Neuronal stem cell (in vitro differentiated cells): ENCODE results near the gene PTPN18.

Source experiments
- DNase-seq: peaks from one replicate; pipeline ENCODE4 v3.0.0-alpha.2; 2013; ENCODE audit warnings: low spot score
- H2AFZ ChIP-seq: one replicate; pipeline ENCODE4 v1.6.1; 2013; ENCODE audit warnings: mild to moderate bottlenecking, low read length, inconsistent platforms
- H2AK5ac ChIP-seq: 2 replicates; pipeline ENCODE4 v1.6.1; 2013; ENCODE audit warnings: low read depth, mild to moderate bottlenecking, inconsistent platforms, low read length, moderate library complexity, mixed read lengths
- H2BK120ac ChIP-seq: 2 replicates; pipeline ENCODE4 v1.6.1; 2013; ENCODE audit warnings: low read depth, mild to moderate bottlenecking, inconsistent platforms, low read length, moderate library complexity, mixed read lengths
- H2BK12ac ChIP-seq: one replicate; pipeline ENCODE4 v1.6.1; 2013; ENCODE audit warnings: low read length, inconsistent platforms
- H2BK15ac ChIP-seq: 2 replicates; pipeline ENCODE4 v1.6.1; 2013; ENCODE audit warnings: mild to moderate bottlenecking, low read length, inconsistent platforms, mixed read lengths
- H2BK5ac ChIP-seq: one replicate; pipeline ENCODE4 v1.6.1; 2013; ENCODE audit warnings: inconsistent platforms, mild to moderate bottlenecking, low read length, moderate library complexity
- H3K14ac ChIP-seq: one replicate; pipeline ENCODE4 v1.6.1; 2013; ENCODE audit warnings: low read length, inconsistent platforms
- H3K18ac ChIP-seq: 2 replicates; pipeline ENCODE4 v1.6.1; 2013; ENCODE audit warnings: low read length, inconsistent platforms
- H3K23ac ChIP-seq: 2 replicates; pipeline ENCODE4 v1.6.1; 2013; ENCODE audit warnings: low read depth, mild to moderate bottlenecking, mixed read lengths, low read length, inconsistent platforms; ENCODE audit not compliant: poor library complexity
- H3K27ac ChIP-seq: replicated peaks from 3 replicates; pipeline ENCODE4 v1.5.1; 2013; ENCODE audit warnings: low read length, inconsistent platforms
- H3K27me3 ChIP-seq, 3 experiments: 2 replicates each; pipeline ENCODE4 v1.6.1; 2013; ENCODE audit warnings: low read length in 3 of 3, mild to moderate bottlenecking in 2 of 3, inconsistent platforms in 1 of 3, low read depth in 1 of 3, mixed read lengths in 1 of 3, moderate library complexity in 1 of 3; ENCODE audit not compliant: control insufficient read depth in 3 of 3, insufficient read depth in 3 of 3
- H3K36me3 ChIP-seq, 2 donors: replicated peaks in 1 of 2; 2 replicates each; pipeline ENCODE4 v1.6.1; 2013; ENCODE audit warnings: low read length in 2 of 2; ENCODE audit not compliant: control insufficient read depth in 2 of 2, insufficient read depth in 2 of 2
- H3K4ac ChIP-seq: 2 replicates; pipeline ENCODE4 v1.6.1; 2013; ENCODE audit warnings: inconsistent platforms, mild to moderate bottlenecking, low read length, moderate library complexity
- H3K4me1 ChIP-seq, 2 donors: 1 replicate in 1 of 2; 2 replicates in 1 of 2; pipeline ENCODE4 v1.6.1; 2013; ENCODE audit warnings: low read length in 2 of 2, low read depth in 1 of 2; ENCODE audit not compliant: control insufficient read depth in 2 of 2, insufficient read depth in 1 of 2
- H3K4me2 ChIP-seq: one replicate; pipeline ENCODE4 v1.6.1; 2013; ENCODE audit warnings: mild to moderate bottlenecking, low read length, inconsistent platforms; ENCODE audit not compliant: insufficient read depth, poor library complexity, severe bottlenecking
- H3K4me3 ChIP-seq, 2 donors: 2 replicates each; pipeline ENCODE4 v1.5.1; 2013; ENCODE audit warnings: low read length in 2 of 2, mild to moderate bottlenecking in 2 of 2, inconsistent platforms in 1 of 2, moderate library complexity in 1 of 2
- H3K79me1 ChIP-seq: one replicate; pipeline ENCODE4 v1.6.1; 2013; ENCODE audit warnings: low read depth, mild to moderate bottlenecking, inconsistent platforms, low read length, moderate library complexity
- H3K9ac ChIP-seq: one replicate; pipeline ENCODE4 v1.6.1; 2013; ENCODE audit warnings: mild to moderate bottlenecking, low read depth, low read length, inconsistent platforms; ENCODE audit not compliant: poor library complexity
- H3K9me3 ChIP-seq, 2 donors: replicated peaks in 1 of 2; 2 replicates each; pipeline versions ENCODE3 to v1.6.1; 2013; ENCODE audit warnings: low read length in 2 of 2, mild to moderate bottlenecking in 2 of 2, inconsistent platforms in 1 of 2, low read depth in 1 of 2, mixed read lengths in 1 of 2, moderate library complexity in 1 of 2; ENCODE audit not compliant: control insufficient read depth in 2 of 2, insufficient read depth in 1 of 2
- H4K8ac ChIP-seq: one replicate; pipeline ENCODE4 v1.6.1; 2013; ENCODE audit warnings: low read depth, mild to moderate bottlenecking, inconsistent platforms, low read length, moderate library complexity
- H4K91ac ChIP-seq: one replicate; pipeline ENCODE4 v1.6.1; 2013; ENCODE audit warnings: low read length, low read depth, mild to moderate bottlenecking, inconsistent platforms; ENCODE audit not compliant: poor library complexity
- WGBS, 2 donors: extraction: QIAGEN DNeasy Blood & Tissue Kit; methylation state at CpG; one replicate each; pipeline ENCODE4 v1.1.7; 2013; ENCODE audit warnings: missing lambda C conversion rate in 2 of 2, mixed read lengths in 1 of 2; ENCODE audit not compliant: insufficient read length in 2 of 2, insufficient replicate concordance in 1 of 2; ENCODE audit errors: extremely low coverage in 2 of 2; 5-methylcytosine and 5-hydroxymethylcytosine counted together

Gene PTPN18

GRCh38 chr2:130346041-130346740, 9.7 kb upstream of the PTPN18 start:
- Histone ChIP-seq H3K36me3 (peaks cover 33 to 49% of the 10 kb centered on the region in 2 donors), H3K4me2 (no peak overlapping the region), H2BK12ac (no peak overlapping the region), H3K18ac (no peak overlapping the region), H3K79me1 (peaks cover 6% of the 10 kb centered on the region), H2AK5ac (no peak overlapping the region), H2BK120ac (no peak overlapping the region), H3K23ac (peak overlapping the region; percentile 37), H3K4me3 (no peak overlapping the region), H2AFZ (no peak overlapping the region), H2BK15ac (no peak overlapping the region), H2BK5ac (no peak overlapping the region), H3K9ac (peak overlapping the region; percentile 56), H4K91ac (no peak overlapping the region), H3K9me3 (peaks cover 0 to 1% of the 10 kb centered on the region in 2 donors), H3K4ac (no peak overlapping the region), H3K27me3 (no peaks in the 10 kb centered on the region), H3K27ac (no peak overlapping the region), H3K4me1 (peaks cover 3 to 4% of the 10 kb centered on the region in 2 donors), H3K14ac (peak overlapping the region; percentile 65), H4K8ac (no peak overlapping the region)
- DNase-seq = no peak
- no CpG with 5 or more reads among the region's 26 CpGs for WGBS, 2 donors

GRCh38 chr2:130346741-130347066, 9.2 kb upstream of the PTPN18 start:
- Histone ChIP-seq H2AK5ac (no peak overlapping the region), H3K79me1 (peaks cover 6% of the 10 kb centered on the region), H3K14ac (no peak overlapping the region), H3K27me3 (no peaks in the 10 kb centered on the region), H2BK120ac (no peak overlapping the region), H3K4ac (no peak overlapping the region), H4K8ac (no peak overlapping the region), H3K9ac (no peak overlapping the region), H3K4me2 (no peak overlapping the region), H3K4me1 (peaks cover 6 to 7% of the 10 kb centered on the region in 2 donors), H2BK5ac (no peak overlapping the region), H3K27ac (no peak overlapping the region), H3K4me3 (no peak overlapping the region), H3K36me3 (peaks cover 33 to 49% of the 10 kb centered on the region in 2 donors), H3K9me3 (peaks cover 0 to 1% of the 10 kb centered on the region in 2 donors), H2BK12ac (no peak overlapping the region), H2AFZ (no peak overlapping the region), H3K23ac (peak overlapping the region; percentile 37), H4K91ac (no peak overlapping the region), H2BK15ac (no peak overlapping the region), H3K18ac (no peak overlapping the region)
- WGBS, 2 donors = no CpG with 5 or more reads among the region's 4 CpGs
- no peak for DNase-seq

GRCh38 chr2:130347220-130347925, 8.5 kb upstream of the PTPN18 start:
- Histone ChIP-seq H3K18ac (no peak overlapping the region), H2BK12ac (no peak overlapping the region), H3K23ac (no peak overlapping the region), H2BK120ac (no peak overlapping the region), H3K4me2 (no peak overlapping the region), H3K27ac (no peak overlapping the region), H2AK5ac (no peak overlapping the region), H2AFZ (no peak overlapping the region), H3K36me3 (peaks cover 33 to 49% of the 10 kb centered on the region in 2 donors), H2BK5ac (no peak overlapping the region), H3K9me3 (peaks cover 0 to 1% of the 10 kb centered on the region in 2 donors), H3K79me1 (peaks cover 6% of the 10 kb centered on the region), H3K4ac (no peak overlapping the region), H3K4me3 (no peak overlapping the region), H4K91ac (no peak overlapping the region), H3K27me3 (no peaks in the 10 kb centered on the region), H3K4me1 (peaks cover 9 to 13% of the 10 kb centered on the region in 2 donors), H3K9ac (no peak overlapping the region), H4K8ac (no peak overlapping the region), H2BK15ac (no peak overlapping the region), H3K14ac (no peak overlapping the region)
- WGBS, 2 donors = no CpG with 5 or more reads among the region's 7 CpGs
- no peak for DNase-seq

GRCh38 chr2:130349174-130349573, 6.7 kb upstream of the PTPN18 start:
- Histone ChIP-seq H3K27me3 (no peaks in the 10 kb centered on the region), H3K18ac (no peak overlapping the region), H3K4me1 (peaks cover 14 to 16% of the 10 kb centered on the region in 2 donors), H3K4me3 (no peak overlapping the region), H3K9me3 (peaks cover 0 to 1% of the 10 kb centered on the region in 2 donors), H2BK120ac (no peak overlapping the region), H2AK5ac (no peak overlapping the region), H3K9ac (no peak overlapping the region), H3K79me1 (peaks cover 6% of the 10 kb centered on the region), H4K91ac (no peak overlapping the region), H2BK15ac (no peak overlapping the region), H3K23ac (no peak overlapping the region), H2BK5ac (no peak overlapping the region), H4K8ac (no peak overlapping the region), H2AFZ (no peak overlapping the region), H3K14ac (no peak overlapping the region), H3K27ac (no peak overlapping the region), H3K4ac (no peak overlapping the region), H3K4me2 (no peak overlapping the region), H3K36me3 (peaks cover 33 to 49% of the 10 kb centered on the region in 2 donors), H2BK12ac (no peak overlapping the region)
- DNase-seq = no peak
- no CpG with 5 or more reads among the region's 3 CpGs for WGBS, 2 donors
